Activated CD4-positive, CD25-positive, alpha-beta regulatory T cell (primary cell): ENCODE data around the gene ATF7.
"Not testable (repeated sequence)": the region's sequence is repeated elsewhere in the genome, so short reads cannot be mapped to it uniquely, and the experiment has no call there.

Experiments
- DNase-seq, 4 experiments: peaks; one replicate each; lab custom pipeline; 2025; lab: John Stamatoyannopoulos, UW

ATF7 gene

GRCh38 chr12:53594897-53595615 is 31.1 kb downstream of the ATF7 start:
- no peak for DNase-seq

- DNase-seq = no peak
These were observed 32.5 kb downstream of the ATF7 start for GRCh38 chr12:53593707-53594106.

- DNase-seq = no peak
These were observed 33.2 kb downstream of the ATF7 start for GRCh38 chr12:53593031-53593430.

GRCh38 chr12:53592426-53592825 is 33.8 kb downstream of the ATF7 start:
- DNase-seq = no peak

GRCh38 chr12:53591301-53592206 is 34.6 kb downstream of the ATF7 start:
- DNase-seq = no peak

GRCh38 chr12:53590652-53591051 is 35.5 kb downstream of the ATF7 start:
- no peak for DNase-seq

GRCh38 chr12:53589915-53590314 is 36.3 kb downstream of the ATF7 start:
- DNase-seq = no peak

GRCh38 chr12:53589423-53589822 is 36.8 kb downstream of the ATF7 start:
- DNase-seq = no peak

GRCh38 chr12:53588123-53588522 is 38.1 kb downstream of the ATF7 start:
- DNase-seq = no peak

GRCh38 chr12:53586745-53587144 is 39.4 kb downstream of the ATF7 start:
- DNase-seq = no peak

GRCh38 chr12:53585448-53586125 is 40.6 kb downstream of the ATF7 start:
- no peak for DNase-seq

GRCh38 chr12:53579545-53579955 is 46.6 kb downstream of the ATF7 start:
- no peak for DNase-seq

- DNase-seq = no peak
These were observed 47.4 kb downstream of the ATF7 start for GRCh38 chr12:53578783-53579182.

- DNase-seq = no peak
These were observed 48.2 kb downstream of the ATF7 start for GRCh38 chr12:53577941-53578352.

- DNase-seq = no peak
These were observed 50.5 kb downstream of the ATF7 start for GRCh38 chr12:53575502-53576249.

GRCh38 chr12:53572134-53572758 is 53.9 kb downstream of the ATF7 start:
- no peak for DNase-seq

- DNase-seq = no peak
These were observed 54.9 kb downstream of the ATF7 start for GRCh38 chr12:53571295-53571694.

GRCh38 chr12:53568809-53569557 is 57.2 kb downstream of the ATF7 start:
- DNase-seq = no peak

GRCh38 chr12:53567961-53568808 is 58.0 kb downstream of the ATF7 start:
- no peak for DNase-seq

GRCh38 chr12:53565376-53565775 is 60.8 kb downstream of the ATF7 start:
- not testable (repeated sequence) for DNase-seq
